SK-N-DZ (cell line): ENCODE measurements around the gene ENTPD7.

Experiments used
- DNase-seq: peaks from one replicate; pipeline ENCODE4 v3.0.0-alpha.2; 2015; ENCODE audit warnings: low spot score

The ENTPD7 gene

DNA sequence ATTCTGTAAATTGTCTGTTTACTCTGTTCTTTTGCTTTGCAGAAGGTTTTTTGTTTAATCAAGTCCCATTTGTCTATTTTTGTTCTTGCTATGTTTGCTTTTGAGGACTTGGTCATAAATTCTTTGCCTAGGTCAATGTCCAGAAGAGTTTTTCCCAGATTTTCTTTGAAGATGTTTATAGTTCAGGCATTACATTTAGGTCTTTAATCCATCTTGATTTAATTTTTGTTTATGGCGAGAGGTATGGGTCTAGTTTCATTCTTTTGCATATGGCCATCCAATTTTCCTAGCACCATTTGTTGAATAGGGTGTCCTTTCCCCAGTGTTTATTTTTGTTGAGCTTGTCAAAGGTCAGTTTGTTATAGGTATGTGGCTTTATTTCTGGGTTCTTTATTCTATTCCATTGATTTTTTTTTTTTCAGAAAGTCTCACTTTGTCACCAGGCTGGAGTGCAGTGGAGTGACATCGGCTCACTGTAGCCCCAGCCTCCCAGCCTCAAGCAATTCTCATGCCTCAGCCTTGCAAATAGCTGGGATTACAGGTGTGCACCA, 11.6 kb upstream of the ENTPD7 start:
- no peak for DNase-seq

DNA sequence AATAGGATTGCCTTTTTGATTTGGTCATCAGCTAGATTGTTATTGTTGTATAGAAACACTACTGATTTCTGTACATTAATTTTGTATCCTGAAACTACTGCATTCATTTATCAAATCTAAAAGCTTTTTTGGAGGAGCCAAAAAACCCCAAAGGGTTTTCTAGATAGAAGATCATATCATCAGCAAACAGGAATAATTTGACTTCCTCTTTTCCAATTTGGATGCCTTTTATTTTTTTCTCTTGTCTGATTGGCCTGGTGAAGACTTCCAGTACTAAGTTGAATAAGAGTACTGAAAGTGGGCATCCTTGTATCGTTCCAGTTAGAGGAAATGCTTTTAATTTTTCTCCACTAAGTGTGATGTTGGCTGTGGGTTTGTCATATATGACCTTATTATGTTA, 10.6 kb upstream of the ENTPD7 start:
- DNase-seq = no peak

DNA sequence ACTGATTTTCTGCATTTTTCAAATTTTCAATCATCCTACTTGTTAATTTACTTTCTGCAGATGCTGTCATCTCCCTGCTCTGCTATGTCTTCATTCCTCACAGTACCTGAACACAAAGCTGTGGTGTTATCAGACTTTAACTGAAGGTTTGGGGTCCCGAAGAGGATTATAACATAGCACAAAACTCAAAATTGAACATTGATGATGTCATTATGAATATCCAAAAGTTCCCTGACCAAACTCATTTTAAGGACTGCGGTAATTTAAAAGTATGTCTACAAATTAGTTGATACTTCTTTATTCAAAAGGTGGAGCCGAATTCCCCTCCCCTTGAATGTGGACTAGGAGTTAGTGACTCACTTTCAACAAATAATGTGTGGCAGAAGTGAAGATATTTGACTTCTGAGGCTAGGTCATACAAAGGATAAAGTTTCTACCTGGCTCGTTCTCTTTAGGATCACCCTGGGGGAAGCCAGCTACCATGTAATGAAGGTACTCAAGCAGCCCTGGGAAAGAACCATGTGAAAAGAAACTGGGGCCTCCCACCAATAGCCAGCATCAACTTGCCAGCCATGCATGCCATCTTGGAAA, 6.4 kb upstream of the ENTPD7 start:
- no peak for DNase-seq

DNA sequence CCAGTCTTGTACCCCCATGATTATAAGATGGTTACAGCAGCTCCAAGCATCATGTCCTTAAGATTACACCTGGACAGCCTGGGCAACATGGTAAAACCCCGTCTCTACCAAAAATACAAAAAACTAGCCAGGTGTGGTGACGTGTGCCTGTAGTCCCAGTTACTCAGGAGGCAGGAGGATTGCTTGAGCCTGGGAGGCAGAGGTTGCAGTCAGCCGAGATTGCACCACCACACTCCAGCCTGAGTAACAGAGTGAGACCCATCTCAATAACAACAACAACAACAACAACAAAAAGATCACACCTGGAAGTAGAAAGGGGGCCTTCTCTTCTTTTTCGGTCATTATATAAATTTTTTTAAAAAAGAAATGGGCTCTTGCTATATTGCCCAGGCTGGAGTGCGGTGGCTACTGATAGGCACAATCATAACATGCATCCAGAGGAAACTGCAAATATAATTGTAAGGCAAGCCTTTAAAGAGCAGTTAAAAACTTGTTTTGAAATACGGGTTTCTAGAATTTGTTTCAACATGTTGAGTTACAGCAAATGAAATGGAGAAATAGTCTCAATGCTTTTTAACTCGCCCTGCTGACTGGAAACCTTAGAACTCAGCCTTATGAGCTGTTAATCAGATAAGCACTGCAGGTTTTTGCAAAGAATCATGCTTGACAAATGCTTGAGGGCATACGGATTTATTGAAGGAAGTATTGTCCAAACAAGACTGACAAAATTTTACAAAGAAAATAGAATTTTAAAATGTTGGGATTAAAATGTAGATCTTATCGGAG, 4.7 kb upstream of the ENTPD7 start:
- DNase-seq = no peak

DNA sequence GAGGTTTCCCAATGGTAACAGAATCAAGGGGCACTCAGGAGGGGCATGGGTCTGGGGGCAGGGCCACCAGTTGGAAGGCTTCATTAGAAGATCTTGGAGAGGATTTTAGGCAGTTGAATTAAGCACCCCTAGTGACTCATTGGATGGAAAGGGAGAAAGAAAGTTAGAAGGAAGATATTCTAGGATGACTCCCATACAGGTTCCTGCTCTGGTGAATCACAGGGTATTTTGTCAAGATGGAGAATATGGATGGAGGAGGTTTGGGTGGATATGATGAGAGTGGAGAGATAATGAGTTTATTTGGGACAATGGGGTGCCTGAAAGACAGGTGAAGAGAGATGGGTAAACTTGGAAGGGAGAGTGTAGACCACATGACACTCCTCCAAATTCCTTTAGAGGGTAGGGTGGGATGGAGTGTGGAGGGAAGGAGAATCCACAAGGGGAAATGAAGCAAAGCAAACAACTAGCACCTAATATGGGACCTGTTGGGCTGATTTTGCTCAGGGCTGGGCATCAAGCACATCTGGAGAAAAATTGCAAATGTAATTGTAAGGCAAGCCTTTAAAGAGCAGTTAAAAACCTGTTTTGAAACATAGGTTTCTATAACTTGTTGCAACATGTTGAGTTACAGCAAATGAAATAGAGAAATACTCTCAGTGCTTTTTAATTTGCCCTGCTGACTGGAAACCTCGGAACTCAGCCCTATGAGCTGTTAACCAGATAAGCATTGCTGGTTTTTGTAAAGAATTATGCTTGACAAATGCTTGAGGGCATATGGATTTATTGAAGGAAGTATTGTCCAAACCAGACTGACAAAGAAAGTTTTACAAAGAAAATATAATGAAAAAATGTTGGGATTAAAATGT, 2.9 kb upstream of the ENTPD7 start:
- DNase-seq = no peak

DNA sequence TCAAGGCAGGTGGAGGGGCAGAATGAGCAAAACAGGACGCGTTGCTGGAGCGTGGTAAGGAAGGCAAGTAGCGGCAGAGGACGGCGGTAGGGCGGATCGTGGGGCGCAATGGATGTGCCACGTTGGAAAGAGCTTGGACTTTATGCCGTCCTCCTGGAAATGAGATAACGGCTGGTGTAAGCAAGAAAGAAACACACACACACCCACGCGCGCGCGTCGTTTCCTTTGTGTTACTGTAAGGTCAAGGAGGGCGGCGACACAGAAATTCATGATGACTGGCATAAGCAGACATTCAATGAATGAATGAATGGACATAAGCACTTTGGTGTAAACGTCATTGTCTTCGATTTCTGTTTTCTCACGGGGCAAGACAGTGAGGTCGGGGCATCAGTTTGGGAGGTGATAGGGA, 683 bp upstream of the ENTPD7 start:
- peak; percentile 11 for DNase-seq

DNA sequence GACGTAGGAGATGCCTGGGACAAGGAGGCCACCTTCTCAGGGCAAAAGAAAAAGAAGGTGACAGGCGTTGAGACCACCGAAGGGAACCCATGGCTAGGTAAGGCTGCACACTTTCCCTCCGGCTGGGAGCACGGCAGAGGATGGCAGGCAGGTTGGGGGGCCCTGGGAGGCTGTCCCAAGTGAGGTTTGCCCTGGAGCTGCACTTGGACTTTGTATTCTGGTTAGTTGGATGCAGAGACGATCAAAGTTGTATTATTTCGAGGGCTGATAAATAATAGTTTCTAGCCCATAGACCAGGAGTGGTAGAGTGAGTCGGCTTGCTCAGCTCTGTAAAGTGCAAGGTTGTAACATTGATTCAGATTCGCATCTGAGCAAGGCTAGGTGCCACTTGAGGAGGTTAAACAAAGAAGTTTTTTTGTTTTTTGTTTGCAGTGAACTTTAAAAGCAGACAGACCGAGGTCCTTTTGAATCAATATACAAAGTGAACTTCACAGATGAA, 608 bp downstream of the ENTPD7 start:
- DNase-seq = no peak

DNA sequence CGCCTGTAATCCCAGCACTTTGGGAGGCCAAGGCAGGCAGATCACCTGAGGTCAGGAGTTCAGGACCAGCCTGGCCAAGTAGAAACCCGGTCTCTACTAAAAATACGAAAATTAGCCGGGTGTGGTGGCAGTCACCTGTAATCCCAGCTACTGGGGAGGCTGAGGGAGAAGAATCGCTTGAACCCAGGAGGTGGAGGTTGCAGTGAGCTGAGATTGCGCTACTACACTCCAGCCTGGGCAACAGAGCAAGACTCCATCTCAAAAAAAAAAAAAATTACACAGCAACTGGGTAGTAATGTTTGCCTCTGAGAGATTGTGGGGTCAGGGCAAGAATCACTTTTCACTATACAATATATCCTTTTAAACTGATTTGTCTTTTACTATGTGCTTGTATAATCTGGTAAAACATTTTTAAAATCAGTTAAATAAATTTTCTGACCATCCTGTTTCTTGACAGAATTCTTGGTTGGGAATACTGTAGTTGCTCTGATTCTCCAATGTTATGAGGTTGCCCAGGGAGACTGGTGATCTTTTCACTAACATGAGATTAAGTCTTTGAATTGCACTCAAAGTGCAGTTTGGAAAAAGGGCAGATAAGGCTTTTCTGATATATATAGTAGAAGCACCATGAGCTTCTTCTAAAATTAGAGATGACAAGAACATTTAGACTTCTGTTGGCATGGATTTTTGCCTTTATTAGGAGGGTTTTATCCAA, 1.5 kb downstream of the ENTPD7 start:
- no peak for DNase-seq

DNA sequence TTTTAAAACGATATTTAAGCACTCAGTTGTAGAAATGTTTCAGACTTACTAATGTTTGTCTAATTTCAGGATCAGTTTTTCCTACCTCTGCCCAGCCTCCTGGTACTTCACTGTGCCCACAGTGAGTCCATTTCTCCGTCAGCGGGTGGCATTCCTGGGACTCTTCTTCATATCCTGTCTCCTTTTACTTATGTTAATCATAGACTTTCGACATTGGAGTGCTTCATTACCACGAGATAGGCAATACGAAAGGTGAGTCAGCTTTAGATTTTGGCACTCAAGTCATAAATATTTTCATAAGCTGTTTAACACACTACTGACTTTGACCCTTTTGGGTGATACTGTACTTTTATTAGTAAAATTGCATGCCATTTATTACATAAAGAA, 2.1 kb downstream of the ENTPD7 start:
- no peak for DNase-seq

DNA sequence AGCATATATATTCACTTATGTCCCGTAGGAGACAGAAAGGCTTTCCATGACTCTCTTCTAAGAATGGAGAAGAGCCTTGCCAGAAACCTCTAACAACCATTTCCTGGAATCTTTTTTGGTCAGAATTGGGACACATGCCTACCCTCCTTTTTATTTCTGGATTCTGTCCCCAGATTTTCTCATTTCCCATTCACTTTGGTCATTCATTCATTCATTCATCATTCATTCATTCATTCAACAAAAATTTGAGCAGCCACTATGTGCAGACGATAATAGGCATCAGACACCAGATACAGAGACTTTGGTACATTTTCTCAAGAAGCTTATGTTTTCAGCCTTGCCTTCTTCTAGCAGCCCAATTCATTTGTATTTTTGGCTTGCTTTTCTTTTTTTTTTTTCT, 6.0 kb downstream of the ENTPD7 start:
- DNase-seq = no peak

DNA sequence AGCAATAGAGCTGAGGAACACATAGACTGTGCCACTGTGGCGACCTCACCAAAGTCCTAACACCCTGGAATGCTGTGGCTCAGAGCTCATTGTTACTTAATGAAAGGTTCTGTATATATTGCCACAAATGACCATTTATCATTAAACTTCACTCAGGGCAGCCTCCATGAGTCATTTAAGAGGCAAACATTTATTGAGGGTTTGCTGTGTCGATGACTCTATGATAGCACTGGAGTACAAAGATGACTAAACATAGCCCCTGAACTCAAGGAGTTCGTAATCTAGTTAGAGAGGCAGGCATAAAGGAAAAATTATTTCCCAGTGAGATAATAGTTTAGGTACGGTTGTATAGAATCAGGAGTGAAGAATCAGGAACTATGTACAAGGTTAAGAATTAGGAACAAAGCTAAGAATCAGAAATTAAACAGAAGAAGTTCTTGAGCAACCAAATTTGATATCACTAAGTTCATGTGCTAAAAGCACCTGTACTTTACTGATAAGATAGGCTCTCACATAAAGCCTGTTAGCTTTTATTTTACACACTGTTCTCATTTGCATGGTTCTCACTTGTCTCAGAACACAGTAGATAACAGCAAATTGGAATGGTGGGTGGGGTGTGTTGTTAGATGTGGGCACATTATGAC, 7.9 kb downstream of the ENTPD7 start:
- DNase-seq = no peak

DNA sequence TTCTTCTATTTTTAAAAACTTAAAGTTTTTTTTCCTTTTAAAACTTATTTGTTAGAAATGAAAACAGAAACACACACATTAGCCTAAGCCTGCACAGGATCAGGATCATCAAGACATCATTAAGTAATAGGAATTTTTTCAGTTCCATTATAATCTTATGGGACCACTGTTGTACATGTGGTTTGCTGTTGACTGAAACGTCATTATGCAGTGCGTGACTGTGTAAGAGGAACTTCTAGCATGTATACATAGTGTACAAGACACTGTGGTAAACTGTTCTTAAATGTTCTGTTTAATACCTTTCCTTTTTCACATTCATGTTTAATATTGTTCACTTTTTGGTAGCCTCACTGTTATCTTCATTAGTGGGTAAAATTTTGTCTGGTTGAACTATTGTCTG, 12.1 kb downstream of the ENTPD7 start:
- DNase-seq = no peak

DNA sequence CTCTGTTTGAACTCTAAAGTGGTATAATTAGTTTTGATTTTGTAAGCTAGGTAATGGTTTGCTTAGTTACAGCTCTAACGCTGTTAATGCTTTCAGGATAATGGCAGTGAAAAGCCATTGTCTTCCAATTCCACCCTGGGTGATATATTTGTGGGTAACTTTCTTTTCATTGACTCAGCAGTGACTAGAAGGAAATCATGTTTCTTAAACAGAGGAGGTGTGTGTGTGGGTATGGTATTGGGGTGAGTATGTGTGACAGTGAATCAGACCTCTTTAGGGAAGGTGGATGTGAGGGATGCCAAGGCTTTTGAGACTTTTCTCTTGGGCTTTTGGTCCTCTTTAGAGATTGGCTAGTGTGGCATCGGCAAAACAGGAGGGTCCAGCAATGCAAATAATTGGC, 13.6 kb downstream of the ENTPD7 start:
- no peak for DNase-seq

DNA sequence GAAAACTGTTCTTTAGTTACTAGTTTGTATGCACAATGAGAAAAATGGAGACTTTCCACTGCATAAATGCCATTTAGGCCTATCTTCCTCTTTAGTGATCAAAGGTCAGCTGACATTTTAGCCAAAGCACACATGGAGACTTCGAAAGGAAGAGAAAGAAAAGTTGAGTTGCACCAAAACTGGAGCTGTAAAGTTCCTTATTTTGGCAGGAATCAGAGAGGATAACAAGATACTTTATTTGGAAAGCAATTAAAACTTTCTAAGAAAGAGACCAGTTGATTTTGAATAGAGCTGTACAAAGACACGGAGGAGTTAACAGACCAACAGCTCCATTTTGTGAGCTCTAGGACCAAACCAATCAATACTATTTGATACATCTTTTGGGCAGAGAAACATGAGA, 14.2 kb downstream of the ENTPD7 start:
- no peak for DNase-seq

DNA sequence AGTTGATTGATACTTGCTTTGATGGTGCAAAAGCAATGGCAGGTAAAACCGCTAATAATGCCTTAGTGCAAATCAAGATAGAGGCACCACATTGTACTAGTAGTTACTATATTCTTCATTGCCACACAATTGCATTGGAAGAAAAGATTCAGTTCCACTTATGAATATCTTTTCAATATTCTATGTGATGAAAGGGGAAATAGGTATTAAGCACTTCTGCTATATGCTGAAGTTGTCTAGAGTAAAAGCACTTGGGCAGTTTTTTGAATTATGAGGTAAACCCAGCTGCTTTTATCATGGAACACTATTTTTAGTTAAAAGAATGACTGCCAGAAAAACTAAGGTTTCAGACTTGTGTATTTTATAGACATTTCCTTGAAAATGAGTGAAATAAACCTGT, 15.5 kb downstream of the ENTPD7 start:
- no peak for DNase-seq

DNA sequence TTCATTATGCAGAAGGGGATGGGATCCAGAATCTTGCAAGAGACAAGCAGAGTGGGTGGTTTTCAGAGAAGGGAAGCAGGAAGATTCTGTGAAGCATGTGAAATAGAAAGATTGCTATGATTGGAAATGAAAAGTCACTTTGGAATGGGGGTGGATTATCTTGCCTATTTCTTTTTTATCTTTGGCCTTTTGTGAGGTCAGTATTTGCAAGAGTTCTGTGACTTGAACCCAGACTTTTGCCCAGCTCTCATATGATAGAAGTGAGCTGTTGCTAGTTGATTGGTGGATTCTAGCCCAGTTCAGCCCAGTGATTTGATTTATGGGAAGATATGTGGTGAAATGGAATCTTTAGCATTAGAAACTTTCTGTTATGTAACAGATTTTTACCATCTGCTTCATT, 17.1 kb downstream of the ENTPD7 start:
- DNase-seq = no peak

DNA sequence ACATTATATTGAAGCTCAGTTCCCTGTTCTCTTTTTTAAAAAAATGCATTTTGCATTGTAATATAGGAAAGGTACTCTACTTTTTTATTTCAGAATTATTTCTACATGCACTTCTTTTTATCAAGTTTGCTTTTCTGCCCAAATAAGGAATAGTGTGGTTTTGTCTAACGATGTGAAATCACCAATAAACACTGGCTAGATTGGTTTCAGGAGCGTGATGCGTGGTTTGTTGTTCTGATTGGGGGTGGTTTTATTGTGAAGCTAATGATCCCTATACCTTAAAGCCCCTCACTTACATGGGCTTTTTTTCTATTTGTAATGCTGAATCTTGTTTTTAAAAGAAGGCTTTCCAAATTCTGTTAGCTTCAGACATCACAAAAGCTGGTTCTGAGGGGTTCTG, 17.6 kb downstream of the ENTPD7 start:
- no peak for DNase-seq

DNA sequence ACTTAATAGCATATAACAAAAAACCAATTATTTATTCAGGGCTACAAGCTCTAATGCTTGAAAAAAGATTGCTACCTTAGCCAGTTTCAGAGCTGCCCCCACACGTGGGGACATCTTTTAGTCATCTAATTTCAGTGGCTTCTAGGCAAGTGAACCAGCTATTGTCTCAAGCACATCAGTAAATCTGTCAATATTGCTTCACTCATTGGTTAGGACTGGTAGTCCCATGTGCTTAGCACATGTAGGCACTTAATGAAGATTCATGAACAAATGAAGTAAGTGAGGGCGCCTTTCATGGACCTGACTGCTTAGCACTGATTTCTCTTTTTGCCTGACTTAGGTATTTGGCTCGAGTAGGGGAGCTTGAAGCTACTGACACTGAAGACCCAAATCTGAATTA, 19.6 kb downstream of the ENTPD7 start:
- DNase-seq = no peak

DNA sequence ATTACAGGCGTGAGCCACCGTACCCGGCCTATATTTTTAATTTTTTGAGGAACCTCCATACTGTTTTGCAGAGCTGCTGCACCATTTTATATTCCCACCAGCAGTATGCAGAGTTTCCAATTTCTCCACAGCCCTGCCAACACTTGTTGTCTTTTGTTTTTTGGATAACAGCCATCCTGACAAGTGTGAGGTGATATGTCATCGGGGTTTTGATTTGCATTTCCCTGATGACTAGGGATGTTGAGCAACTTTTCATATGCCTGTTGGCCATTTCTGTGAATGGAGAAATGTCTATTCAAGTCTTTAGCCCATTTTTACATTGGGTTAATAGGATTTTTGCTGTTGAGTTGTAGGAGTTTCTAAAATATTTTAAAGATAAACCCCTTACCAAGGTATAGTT, 22.2 kb downstream of the ENTPD7 start:
- no peak for DNase-seq

DNA sequence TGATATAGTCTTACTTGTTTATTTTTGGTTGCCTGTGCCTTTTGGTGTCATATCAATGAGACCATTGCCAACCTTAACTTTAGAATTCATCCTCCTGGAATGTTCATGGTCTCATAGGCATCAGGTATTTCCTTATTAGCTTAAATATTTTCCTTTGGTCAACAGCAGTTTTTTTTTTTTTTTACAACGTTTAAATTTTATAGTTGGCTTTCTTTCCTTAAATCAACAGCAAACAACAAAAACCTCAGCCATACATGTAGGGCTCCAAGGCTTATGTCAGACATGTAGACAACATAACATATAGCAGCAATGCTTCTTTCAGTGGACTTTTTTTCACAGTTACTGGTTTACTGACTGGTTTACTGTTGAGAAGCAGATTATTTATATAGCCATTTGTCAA, 22.7 kb downstream of the ENTPD7 start:
- no peak for DNase-seq

DNA sequence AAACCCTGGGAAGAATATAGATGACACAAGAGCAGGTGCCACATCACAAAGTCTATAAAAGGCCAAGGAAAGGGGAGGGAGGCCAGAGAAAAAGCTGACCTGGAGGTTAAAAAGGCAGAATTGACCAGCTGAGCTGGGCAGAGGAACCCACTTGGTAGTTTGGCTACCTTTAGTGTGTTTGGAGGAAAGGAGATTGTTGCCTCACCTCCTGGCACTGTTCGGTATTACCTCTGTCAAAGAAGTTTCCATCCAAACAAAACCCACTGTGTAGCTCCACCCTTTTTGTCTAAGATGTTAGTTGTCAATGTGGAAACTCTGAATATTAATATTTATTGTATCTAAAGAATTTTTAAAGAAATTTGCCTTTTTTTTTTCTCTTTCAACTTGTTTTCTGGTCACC, 23.4 kb downstream of the ENTPD7 start:
- DNase-seq = no peak
